GM23248 (cell line): ENCODE measurements around the gene DUOX2. TPM values are rescaled to one million over a fixed set of nuclear protein-coding genes. Genes with fewer than 3 reads are reported as not detected.
A peak's percentile ranks its signal among the peaks of the same experiment; 100 is the strongest.

ENCODE experiments used
- DNase-seq: peaks from one replicate; pipeline ENCODE4 v3.0.0-alpha.2; 2015
- H2AFZ ChIP-seq: fragments of 200-600 bp; sonication (generic); 2 replicates; pipeline ENCODE4 v1.6.1; 2016; ENCODE audit warnings: antibody characterized with exemption
- H3F3A ChIP-seq: fragments of 200-600 bp; sonication (generic); 2 replicates; pipeline ENCODE4 v1.6.1; 2016; ENCODE audit warnings: mild to moderate bottlenecking, antibody characterized with exemption, mixed run types; ENCODE audit not compliant: insufficient read depth
- H3K27ac ChIP-seq: fragments of 200-600 bp; sonication (generic); 2 replicates; pipeline ENCODE4 v1.5.1; 2016; ENCODE audit warnings: mild to moderate bottlenecking
- H3K27me3 ChIP-seq: fragments of 200-600 bp; sonication (generic); replicated peaks from 2 replicates; pipeline ENCODE4 v1.6.1; 2016; ENCODE audit warnings: mild to moderate bottlenecking; ENCODE audit not compliant: insufficient read depth
- H3K36me3 ChIP-seq: fragments of 200-600 bp; sonication (generic); 2 replicates; pipeline ENCODE4 v1.6.1; 2016; ENCODE audit warnings: low read depth, mild to moderate bottlenecking
- H3K4me1 ChIP-seq: fragments of 200-600 bp; sonication (generic); 2 replicates; pipeline ENCODE4 v1.6.1; 2016; ENCODE audit warnings: mild to moderate bottlenecking; ENCODE audit not compliant: insufficient read depth
- H3K4me2 ChIP-seq: fragments of 200-600 bp; sonication (generic); one replicate; pipeline ENCODE4 v1.6.1; 2016; ENCODE audit warnings: mild to moderate bottlenecking; ENCODE audit not compliant: unreplicated experiment
- H3K4me3 ChIP-seq: fragments of 200-600 bp; sonication (generic); 2 replicates; pipeline ENCODE4 v1.5.1; 2016; ENCODE audit warnings: mild to moderate bottlenecking
- H3K79me2 ChIP-seq: fragments of 200-600 bp; sonication (generic); 2 replicates; pipeline ENCODE4 v1.6.1; 2016; ENCODE audit warnings: mild to moderate bottlenecking; ENCODE audit not compliant: insufficient read depth
- H3K9ac ChIP-seq: fragments of 200-600 bp; sonication (generic); 2 replicates; pipeline ENCODE4 v1.6.1; 2016; ENCODE audit warnings: mild to moderate bottlenecking
- H3K9me2 ChIP-seq: fragments of 200-600 bp; sonication (generic); 2 replicates; pipeline ENCODE4 v1.6.1; 2016; ENCODE audit warnings: mixed run types, mild to moderate bottlenecking, moderate library complexity; ENCODE audit not compliant: insufficient read depth
- H3K9me3 ChIP-seq: fragments of 200-600 bp; sonication (generic); one replicate; pipeline ENCODE4 v1.6.1; 2017; ENCODE audit warnings: low read depth
- H4K20me1 ChIP-seq: fragments of 200-600 bp; sonication (generic); 2 replicates; pipeline ENCODE4 v1.6.0; 2016; ENCODE audit not compliant: insufficient read depth
- EZH2 ChIP-seq: fragments of 200-600 bp; sonication (generic); IDR thresholded peaks from 2 replicates; pipeline ENCODE4 v1.6.1; 2018; ENCODE audit warnings: antibody characterized with exemption, mild to moderate bottlenecking; ENCODE audit not compliant: insufficient read depth, poor library complexity, severe bottlenecking
- EZH2phosphoT487 ChIP-seq: fragments of 200-600 bp; sonication (generic); IDR thresholded peaks from 2 replicates; pipeline ENCODE4 v1.6.1; 2018; ENCODE audit warnings: antibody characterized with exemption, moderate library complexity, mild to moderate bottlenecking, low read depth; ENCODE audit not compliant: insufficient read depth
- WGBS, 2 experiments: methylation state at CpG; one replicate each; pipeline ENCODE4 v1.1.6; 2015 to 2017; ENCODE audit warnings: low lambda C conversion rate in 2 of 2, low coverage in 1 of 2; ENCODE audit errors: missing lambda C conversion rate in 2 of 2; 5-methylcytosine and 5-hydroxymethylcytosine counted together
- in situ Hi-C: fragments of 300-500 bp; cut with MboI; formaldehyde crosslinking; loops from 2 replicates; pipeline ENCODE4 v1.15.0; 2020
- polyA plus RNA-seq: library from polyadenylated mRNA; unstranded; fragments of >200 nt; fragmentation: Nextera tagmentation; extraction: Ambion mirVana; gene quantifications from 2 replicates; pipeline ENCODE4 v1.2.1, GENCODE V29; 2016
- total RNA-seq: library from RNA; depleted of rRNA; stranded (reverse); fragments of >200 nt; shearing (Covaris generic); gene quantifications from 2 replicates; pipeline ENCODE4 v1.2.3, GENCODE V29; 2014

Gene DUOX2
- total and polyA plus RNA-seq, 2 experiments from 2014 or later: 0.03 TPM; not detected in 1

GRCh38 chr15:45097466-45097865 is 16.5 kb downstream of the DUOX2 start:
- Histone ChIP-seq H3K4me1 (no peaks in the 10 kb centered on the region), H3K9me2 (no peaks in the 10 kb centered on the region), H3K4me2 (no peak overlapping the region), H3K27ac (no peak overlapping the region), H3F3A (no peaks in the 10 kb centered on the region), H3K79me2 (no peaks in the 10 kb centered on the region), H3K9ac (no peak overlapping the region), H3K27me3 (no peaks in the 10 kb centered on the region; the same call in 1 of the 2 replicates), H3K4me3 (no peak overlapping the region), H2AFZ (no peak overlapping the region), H3K36me3 (no peaks in the 10 kb centered on the region), H3K9me3 (no peaks in the 10 kb centered on the region), H4K20me1 (no peaks in the 10 kb centered on the region)
- no peak for TF ChIP-seq EZH2phosphoT487
- no peak for TF ChIP-seq EZH2
- 86 to 88% methylated on average over 7 of the region's 7 CpGs for WGBS, 2 experiments
- in situ Hi-C loops: no loop called here
- no peak for DNase-seq

- H3K27me3 ChIP-seq: no peaks in the 10 kb centered on the region; the same call in 1 of the 2 replicates
- H3K9me2 ChIP-seq: no peaks in the 10 kb centered on the region
- no peaks in the 10 kb centered on the region for H3K4me1 ChIP-seq
- H2AFZ ChIP-seq: no peak overlapping the region
- no peak overlapping the region for H3K4me3 ChIP-seq
- no peaks in the 10 kb centered on the region for H3K36me3 ChIP-seq
- in situ Hi-C loops: no loop called here
- H3F3A ChIP-seq: no peaks in the 10 kb centered on the region
- H3K79me2 ChIP-seq: no peaks in the 10 kb centered on the region
- no peaks in the 10 kb centered on the region for H4K20me1 ChIP-seq
- H3K9me3 ChIP-seq: no peaks in the 10 kb centered on the region
- H3K4me2 ChIP-seq: no peak overlapping the region
- WGBS, 2 experiments: 69 to 72% methylated on average over 10 to 11 of the region's 11 CpGs
- H3K9ac ChIP-seq: no peak overlapping the region
- no peak for DNase-seq
- TF ChIP-seq EZH2 (no peak), EZH2phosphoT487 (no peak)
- H3K27ac ChIP-seq: no peak overlapping the region
These were observed 18.3 kb downstream of the DUOX2 start for GRCh38 chr15:45095661-45096060.

GRCh38 chr15:45094358-45094730 is 19.6 kb downstream of the DUOX2 start:
- Histone ChIP-seq H3K9me3 (no peaks in the 10 kb centered on the region), H3K36me3 (no peaks in the 10 kb centered on the region), H3K4me2 (no peak overlapping the region), H3K9ac (no peak overlapping the region), H3K27ac (no peak overlapping the region), H3K4me3 (no peak overlapping the region), H3K9me2 (no peaks in the 10 kb centered on the region), H3K79me2 (no peaks in the 10 kb centered on the region), H3F3A (no peaks in the 10 kb centered on the region), H3K27me3 (peaks cover 10% of the 10 kb centered on the region), H3K4me1 (no peaks in the 10 kb centered on the region), H4K20me1 (no peaks in the 10 kb centered on the region), H2AFZ (no peak overlapping the region)
- in situ Hi-C loops: no loop called here
- TF ChIP-seq EZH2: no peak
- no peak for TF ChIP-seq EZH2phosphoT487
- DNase-seq: peak; percentile 10
- 40 to 43% methylated on average over 9 of the region's 9 CpGs for WGBS, 2 experiments

- DNase-seq: no peak
- no peaks in the 10 kb centered on the region for H3K36me3 ChIP-seq
- no peaks in the 10 kb centered on the region for H3K9me3 ChIP-seq
- no peak overlapping the region for H3K4me3 ChIP-seq
- H2AFZ ChIP-seq: no peak overlapping the region
- H3K79me2 ChIP-seq: no peaks in the 10 kb centered on the region
- no peaks in the 10 kb centered on the region for H4K20me1 ChIP-seq
- WGBS, 2 experiments: 61 to 62% methylated on average over 11 of the region's 11 CpGs
- peaks cover 15% of the 10 kb centered on the region for H3K27me3 ChIP-seq
- TF ChIP-seq EZH2 (no peak), EZH2phosphoT487 (no peak)
- in situ Hi-C loops: no loop called here
- H3K9ac ChIP-seq: no peak overlapping the region
- H3K4me1 ChIP-seq: no peaks in the 10 kb centered on the region
- H3F3A ChIP-seq: no peaks in the 10 kb centered on the region
- no peak overlapping the region for H3K4me2 ChIP-seq
- H3K9me2 ChIP-seq: no peaks in the 10 kb centered on the region
- H3K27ac ChIP-seq: no peak overlapping the region
These were observed 20.2 kb downstream of the DUOX2 start for GRCh38 chr15:45093622-45094357.
